GM21390 (cell line): ENCODE results near the gene GNB3.
A peak's percentile ranks its signal among the peaks of the same experiment; 100 is the strongest.

Source experiments
- ATAC-seq: cut with Tn5 transposase; IDR thresholded peaks from one replicate; pipeline ENCODE4 v1.9.1; 2021; ENCODE audit not compliant: unreplicated experiment

Gene GNB3

DNA sequence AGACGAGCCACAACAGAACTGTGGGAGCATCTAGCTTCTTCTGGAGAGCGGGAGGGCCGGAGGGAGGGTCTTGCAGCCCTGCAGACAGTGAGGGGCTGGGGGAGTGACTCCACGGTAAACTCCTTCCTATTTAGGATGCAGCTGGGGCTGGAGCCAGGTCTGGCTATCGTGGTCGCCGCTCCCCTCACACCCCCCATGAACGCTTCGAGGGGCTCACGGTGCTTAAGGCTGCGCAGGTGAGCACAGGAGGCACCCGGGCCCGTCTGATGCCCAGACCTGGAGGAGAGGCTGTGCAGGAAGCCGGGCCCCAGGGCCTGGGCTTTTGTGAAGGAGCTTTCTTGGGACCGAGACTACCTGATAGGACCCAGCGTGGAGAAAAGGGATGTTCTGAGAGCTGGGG lies 3.9 kb upstream of the GNB3 start:
- ATAC-seq, result no peak

- ATAC-seq, result no peak
These were observed 3.2 kb upstream of the GNB3 start for GRCh38 chr12:6837370-6838060.

DNA sequence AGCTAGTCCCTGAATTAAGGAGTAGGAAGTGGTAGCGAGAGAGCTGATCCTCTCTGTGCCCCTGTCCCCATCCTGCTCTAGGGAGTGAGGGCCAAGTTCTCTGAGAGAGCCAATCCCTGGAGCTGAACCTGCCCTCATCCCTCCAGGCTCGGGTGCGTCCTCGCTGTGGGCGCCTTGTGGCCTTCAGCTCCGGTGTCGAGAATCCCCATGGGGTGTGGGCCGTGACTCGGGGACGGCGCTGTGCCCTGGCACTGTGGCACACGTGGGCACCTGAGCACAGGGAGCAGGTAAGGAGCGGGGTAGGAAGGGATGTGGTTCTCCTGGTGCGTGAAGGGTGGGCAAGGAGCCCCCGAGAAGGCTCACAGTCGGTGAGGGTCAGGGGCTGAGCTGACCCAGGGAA lies 1.9 kb upstream of the GNB3 start:
- ATAC-seq, result no peak

- ATAC-seq, result peak; percentile 76
These were observed 1.1 kb upstream of the GNB3 start for GRCh38 chr12:6839482-6840201.

DNA sequence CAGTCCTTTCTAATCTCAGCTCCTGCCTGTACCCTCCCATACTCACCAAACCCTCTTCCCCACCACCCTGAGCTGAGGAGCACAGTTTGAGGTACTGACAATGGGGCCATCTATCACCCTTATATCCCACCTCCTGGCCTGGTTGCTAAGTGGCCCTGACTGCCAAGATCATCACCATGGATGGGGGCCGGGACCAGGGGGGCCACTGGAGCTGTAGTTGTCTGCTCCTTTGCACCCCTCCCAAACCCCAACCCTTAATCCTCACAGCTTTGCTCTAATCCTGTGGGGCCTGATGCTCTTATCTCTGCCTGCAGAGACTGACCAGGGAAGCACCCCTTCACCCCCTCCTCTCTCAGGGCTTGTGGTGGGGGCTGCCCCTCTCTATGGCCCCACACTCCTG lies 395 bp upstream of the GNB3 start:
- ATAC-seq, result peak; percentile 17

DNA sequence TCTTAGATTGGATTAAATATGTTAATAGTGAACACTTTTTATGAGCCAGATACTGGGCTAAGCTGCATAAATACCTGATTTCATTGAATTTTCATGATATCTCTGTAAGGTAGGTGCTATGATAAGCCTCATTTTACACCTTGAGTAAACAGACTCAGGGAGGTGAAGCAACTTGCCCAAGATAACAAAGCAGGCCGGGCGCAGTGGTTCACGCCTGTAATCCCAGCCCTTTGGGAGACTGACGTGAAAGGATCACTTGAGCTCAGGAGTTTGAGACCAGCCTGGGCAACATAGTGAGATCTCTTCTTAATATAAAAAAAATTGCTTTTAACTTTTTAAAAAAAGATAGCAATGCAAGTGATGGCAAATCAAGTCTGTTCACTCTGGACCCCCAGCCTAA lies 1.4 kb downstream of the GNB3 start:
- no peak for ATAC-seq

DNA sequence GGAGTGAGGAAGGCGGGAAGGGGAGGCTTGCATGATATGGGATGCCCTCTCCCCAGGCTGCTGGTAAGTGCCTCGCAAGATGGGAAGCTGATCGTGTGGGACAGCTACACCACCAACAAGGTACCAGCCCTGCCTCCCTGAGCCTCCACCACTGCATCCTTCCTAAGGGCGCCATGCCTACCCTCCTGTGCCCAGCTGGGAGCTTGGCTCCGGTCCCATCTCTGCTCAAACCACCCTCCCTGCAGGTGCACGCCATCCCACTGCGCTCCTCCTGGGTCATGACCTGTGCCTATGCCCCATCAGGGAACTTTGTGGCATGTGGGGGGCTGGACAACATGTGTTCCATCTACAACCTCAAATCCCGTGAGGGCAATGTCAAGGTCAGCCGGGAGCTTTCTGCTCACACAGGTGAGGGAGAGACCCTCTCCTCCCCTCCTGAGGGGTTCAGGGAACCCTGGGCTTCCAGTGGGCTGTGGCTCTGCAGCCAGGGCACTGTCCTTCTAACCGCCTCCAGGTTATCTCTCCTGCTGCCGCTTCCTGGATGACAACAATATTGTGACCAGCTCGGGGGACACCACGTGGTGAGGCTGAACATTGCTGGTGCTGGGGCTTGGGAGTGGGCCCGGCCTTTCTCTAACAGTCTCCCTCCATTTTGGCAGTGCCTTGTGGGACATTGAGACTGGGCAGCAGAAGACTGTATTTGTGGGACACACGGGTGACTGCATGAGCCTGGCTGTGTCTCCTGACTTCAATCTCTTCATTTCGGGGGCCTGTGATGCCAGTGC lies 2.6 kb downstream of the GNB3 start:
- no peak for ATAC-seq

GRCh38 chr12:6845395-6845794 lies 4.7 kb downstream of the GNB3 start:
- ATAC-seq, result no peak

DNA sequence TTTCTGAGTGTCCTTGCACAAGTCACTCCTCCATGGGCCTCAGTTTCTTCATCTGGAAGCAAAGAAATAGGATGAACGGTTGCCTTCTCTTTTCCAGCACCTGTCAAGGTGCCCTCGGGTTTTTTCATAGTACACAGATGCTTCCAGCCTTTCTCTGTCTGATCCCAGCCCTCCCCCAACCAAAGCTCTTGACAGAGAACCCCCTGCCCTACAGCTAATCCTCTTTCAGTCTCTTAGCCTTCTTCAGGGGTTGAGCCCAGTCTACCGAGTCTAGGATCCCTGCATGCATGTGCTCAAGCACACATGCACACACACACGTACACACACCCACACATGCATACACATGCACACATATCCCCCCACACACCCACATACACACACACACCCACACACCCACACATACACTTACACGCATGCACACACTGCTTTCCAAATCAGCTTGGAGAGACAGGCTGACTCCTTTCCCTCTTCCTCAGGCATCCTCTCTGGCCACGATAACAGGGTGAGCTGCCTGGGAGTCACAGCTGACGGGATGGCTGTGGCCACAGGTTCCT lies 5.7 kb downstream of the GNB3 start:
- ATAC-seq, result no peak

- no peak for ATAC-seq
These were observed 7.0 kb downstream of the GNB3 start for GRCh38 chr12:6847676-6848075.

- ATAC-seq, result no peak
These were observed 8.7 kb downstream of the GNB3 start for GRCh38 chr12:6849427-6849826.

GRCh38 chr12:6849976-6850560 lies 9.3 kb downstream of the GNB3 start:
- ATAC-seq, result no peak

- ATAC-seq, result no peak
These were observed 10.0 kb downstream of the GNB3 start for GRCh38 chr12:6850796-6851152.

DNA sequence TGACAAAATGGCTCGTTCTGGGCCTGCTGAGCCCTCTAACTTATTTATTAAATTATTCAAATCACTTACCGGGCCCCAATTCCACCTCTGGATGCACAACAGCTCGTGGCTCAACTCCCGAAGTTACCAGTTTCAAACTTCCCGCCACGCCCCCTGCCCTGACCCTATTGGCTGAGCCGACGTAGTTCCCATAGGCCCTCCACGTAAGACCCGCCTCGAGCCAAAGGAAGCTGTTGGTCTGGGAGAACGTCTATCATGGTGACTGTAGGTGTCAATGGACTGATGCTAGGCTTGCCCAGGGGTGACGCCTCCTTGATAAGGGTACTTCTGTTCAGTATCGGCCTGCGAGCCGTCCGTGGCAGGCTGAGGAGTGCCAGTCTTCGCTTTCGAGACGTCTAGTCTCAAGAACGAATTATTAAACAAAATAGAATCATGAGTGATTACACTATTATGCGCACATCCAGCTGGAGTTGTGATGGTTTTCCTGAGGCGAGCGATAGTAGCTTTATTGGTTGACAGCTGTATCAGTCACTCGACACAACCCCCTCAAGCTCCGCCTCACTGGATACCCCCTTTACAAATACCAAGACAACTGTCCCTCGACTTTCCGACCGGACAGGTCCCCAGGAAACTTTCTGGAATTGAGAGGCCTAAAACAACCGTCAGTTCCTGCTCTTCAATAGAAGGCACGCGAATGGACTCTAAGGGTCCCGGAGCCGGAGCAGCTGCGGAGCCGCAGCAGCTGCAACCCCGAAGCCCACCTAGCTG lies 10.6 kb downstream of the GNB3 start, which contains the start of gene CDCA3:
TSS of gene CDCA3 (minus strand) at position 134 of the 768 bp plus-strand sequence. CDS start 334 bp downstream, outside the sequence.
- peak; percentile 57 for ATAC-seq

DNA sequence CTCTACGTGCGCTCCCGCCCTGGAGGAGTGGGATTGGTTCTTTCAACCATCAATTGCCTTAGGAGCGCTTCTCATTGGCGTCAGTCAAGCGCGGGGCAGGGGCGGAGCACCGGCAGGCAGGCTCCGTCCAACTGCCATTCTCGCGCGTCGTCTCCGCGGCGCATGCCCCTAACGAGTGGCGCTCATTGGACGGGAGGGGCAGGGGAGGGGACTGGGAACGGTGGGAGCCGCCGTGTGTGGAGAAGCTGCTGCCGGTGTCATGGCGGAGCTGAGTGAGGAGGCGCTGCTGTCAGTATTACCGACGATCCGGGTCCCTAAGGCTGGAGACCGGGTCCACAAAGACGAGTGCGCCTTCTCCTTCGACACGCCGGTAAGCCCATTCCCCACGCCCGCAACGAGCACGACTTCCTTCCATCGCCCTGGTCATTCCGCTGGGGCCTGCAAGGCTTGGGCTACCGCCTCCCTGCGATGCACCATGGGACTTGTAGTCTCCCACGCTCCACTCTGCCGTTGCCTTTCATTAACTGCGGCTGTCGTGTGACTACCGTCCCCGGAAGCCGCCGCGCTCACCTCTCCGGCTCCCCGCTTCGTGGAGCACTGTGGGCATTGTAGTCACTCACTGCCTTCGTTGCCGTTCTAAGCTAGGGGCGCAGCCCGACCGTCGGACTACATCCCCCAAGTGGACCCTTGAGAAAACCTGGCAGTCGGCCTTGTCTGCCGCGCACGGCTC lies 11.4 kb downstream of the GNB3 start, which contains the start of gene USP5:
TSS of gene USP5 (plus strand) at position 230 of the 730 bp plus-strand sequence. CDS start at position 260, 30 bp downstream.
- ATAC-seq, result peak; percentile 71

- ATAC-seq, result no peak
These were observed 12.1 kb downstream of the GNB3 start for GRCh38 chr12:6852651-6853354.

DNA sequence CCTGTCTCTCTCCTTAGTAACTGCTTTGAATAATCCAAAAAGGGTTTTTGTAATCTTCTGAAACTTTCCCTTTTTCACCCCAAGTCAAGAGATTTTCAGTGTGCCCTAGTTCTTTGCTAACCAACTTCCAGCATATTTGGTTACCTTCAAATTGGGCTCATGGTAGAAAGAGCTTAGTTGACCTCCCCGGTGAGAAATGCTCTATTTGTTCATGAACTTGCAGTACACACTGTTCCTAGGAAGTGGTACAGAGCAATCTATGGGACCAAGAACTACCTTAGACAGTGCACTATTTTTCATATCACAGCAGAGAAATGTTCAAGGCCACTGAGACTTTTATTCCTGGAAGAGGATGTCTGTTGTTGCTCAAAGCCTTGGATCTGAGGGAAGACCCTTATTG lies 12.9 kb downstream of the GNB3 start:
- no peak for ATAC-seq

DNA sequence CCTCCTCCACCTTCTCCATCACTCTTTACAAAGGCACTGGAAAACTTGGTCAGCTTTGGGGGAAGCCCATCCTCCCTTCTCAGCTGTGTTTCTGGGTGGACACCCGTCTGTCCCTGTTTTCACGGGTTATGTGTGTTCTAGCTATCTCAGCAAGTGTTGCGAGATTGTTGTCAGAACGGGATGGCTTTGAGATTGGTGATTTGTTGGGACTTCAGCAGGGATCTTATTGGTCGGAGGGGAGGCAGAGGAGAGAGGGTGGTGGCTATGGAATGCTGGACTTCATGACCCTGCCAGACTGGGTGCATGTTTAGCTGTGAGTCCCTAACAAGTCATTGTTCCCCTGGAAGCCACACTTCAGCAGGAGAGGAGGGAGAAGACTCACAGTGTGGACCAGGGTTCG lies 13.3 kb downstream of the GNB3 start:
- ATAC-seq, result no peak

- ATAC-seq, result no peak
These were observed 14.6 kb downstream of the GNB3 start for GRCh38 chr12:6855322-6855721.
